ENCODE measurements around the gene MAN2A1. TPM values are rescaled to one million over a fixed set of nuclear protein-coding genes. Genes with fewer than 3 reads are reported as not detected.

Gene MAN2A1
- total RNA-seq, 2 donors from 2014 or later = 60.7 to 62.1 TPM

- H3K36me3 Mint-ChIP-seq (ENCODE audit: low read depth) = peaks cover 7% of the 10 kb centered on the region
- H3K27me3 Mint-ChIP-seq (ENCODE audit: insufficient read depth) = no peaks in the 10 kb centered on the region
- peak overlapping the region; percentile 93 for H3K27ac Mint-ChIP-seq
Observed at GRCh38 chr5:109741390-109741789, 51.7 kb downstream of the MAN2A1 start.

GRCh38 chr5:109743041-109743531, 53.4 kb downstream of the MAN2A1 start:
- Mint-ChIP-seq H3K27me3 (ENCODE audit: insufficient read depth) (no peaks in the 10 kb centered on the region), H3K36me3 (ENCODE audit: low read depth) (peaks cover 7% of the 10 kb centered on the region), H3K27ac (peak overlapping the region; percentile 96), H3K4me3 (peak overlapping the region; percentile 14), H3K4me1 (peaks cover 63% of the 10 kb centered on the region), H3K9me3 (peaks cover 4% of the 10 kb centered on the region)
- Histone ChIP-seq H3K9ac (ENCODE audit: extremely low read depth, low read length, poor library complexity, severe bottlenecking) (peak overlapping the region; percentile 49), H3K27me3 (ENCODE audit: control insufficient read depth, insufficient read depth, low read length, poor library complexity, severe bottlenecking) (no peaks in the 10 kb centered on the region), H3K4me3 (ENCODE audit: low read length) (peak overlapping the region; percentile 45), H3K27ac (ENCODE audit: low read depth, low read length) (peak overlapping the region; percentile 82), H3K36me3 (ENCODE audit: control insufficient read depth, insufficient read depth, low read length) (peaks cover 5% of the 10 kb centered on the region), H3K4me1 (ENCODE audit: control insufficient read depth, insufficient read depth, low read length) (peaks cover 28% of the 10 kb centered on the region), H3K9me3 (ENCODE audit: control insufficient read depth, low read length) (peaks cover 4% of the 10 kb centered on the region)
- WGBS, 2 experiments (ENCODE audit: insufficient coverage in 1 of 2, insufficient read length in 1 of 2) = 79 to 92% methylated on average over 4 to 5 of the region's 5 CpGs
- no peak for DNase-seq
- no peak for TF ChIP-seq CTCF (conservative IDR thresholded peaks at IDR 0.05)

More at GRCh38 chr5:109741390-109741789, 51.7 kb downstream of the MAN2A1 start:
- Histone ChIP-seq H3K9ac (ENCODE audit: extremely low read depth, low read length, poor library complexity, severe bottlenecking) (peak overlapping the region; percentile 42), H3K9me3 (ENCODE audit: control insufficient read depth, low read length) (peaks cover 4% of the 10 kb centered on the region), H3K36me3 (ENCODE audit: control insufficient read depth, insufficient read depth, low read length) (peaks cover 9% of the 10 kb centered on the region), H3K27ac (ENCODE audit: low read depth, low read length) (peak overlapping the region; percentile 64), H3K27me3 (ENCODE audit: control insufficient read depth, insufficient read depth, low read length, poor library complexity, severe bottlenecking) (no peaks in the 10 kb centered on the region), H3K4me1 (ENCODE audit: control insufficient read depth, insufficient read depth, low read length) (peaks cover 28% of the 10 kb centered on the region), H3K4me3 (ENCODE audit: low read length) (peak overlapping the region; percentile 60)
- Mint-ChIP-seq H3K9me3 (peaks cover 4% of the 10 kb centered on the region), H3K4me3 (peak overlapping the region; percentile 39), H3K4me1 (peaks cover 58% of the 10 kb centered on the region)
- no peak for TF ChIP-seq CTCF (conservative IDR thresholded peaks at IDR 0.05)
- DNase-seq = no peak
- WGBS, 2 experiments (ENCODE audit: insufficient coverage in 1 of 2, insufficient read length in 1 of 2) = 0 to 15% methylated on average over 1 of the region's 1 CpG

- Mint-ChIP-seq H3K4me1 (peaks cover 69% of the 10 kb centered on the region), H3K27me3 (ENCODE audit: insufficient read depth) (no peaks in the 10 kb centered on the region), H3K4me3 (peak overlapping the region; percentile 14), H3K36me3 (ENCODE audit: low read depth) (peaks cover 7% of the 10 kb centered on the region), H3K27ac (peak overlapping the region; percentile 96), H3K9me3 (peaks cover 4% of the 10 kb centered on the region)
- no peak for TF ChIP-seq CTCF (conservative IDR thresholded peaks at IDR 0.05)
- peak; percentile 77 for DNase-seq
- peaks cover 4% of the 10 kb centered on the region for H3K9me3 ChIP-seq (ENCODE audit: control insufficient read depth, low read length)
- H3K27ac ChIP-seq (ENCODE audit: low read depth, low read length) = peak overlapping the region; percentile 82
- H3K4me1 ChIP-seq (ENCODE audit: control insufficient read depth, insufficient read depth, low read length) = peaks cover 28% of the 10 kb centered on the region
- peak overlapping the region; percentile 49 for H3K9ac ChIP-seq (ENCODE audit: extremely low read depth, low read length, poor library complexity, severe bottlenecking)
- 12 to 13% methylated on average over 3 of the region's 3 CpGs for WGBS, 2 experiments (ENCODE audit: insufficient coverage in 1 of 2, insufficient read length in 1 of 2)
- H3K27me3 ChIP-seq (ENCODE audit: control insufficient read depth, insufficient read depth, low read length, poor library complexity, severe bottlenecking) = no peaks in the 10 kb centered on the region
- peak overlapping the region; percentile 45 for H3K4me3 ChIP-seq (ENCODE audit: low read length)
- peaks cover 5% of the 10 kb centered on the region for H3K36me3 ChIP-seq (ENCODE audit: control insufficient read depth, insufficient read depth, low read length)
Observed at GRCh38 chr5:109743770-109744212, 54.1 kb downstream of the MAN2A1 start.
